ENCODE data around the gene DTX2.
"Not testable (repeated sequence)": the region's sequence is repeated elsewhere in the genome, so short reads cannot be mapped to it uniquely, and the experiment has no call there.

Gene DTX2

GRCh38 chr7:76495717-76496116 lies 34.2 kb downstream of the DTX2 start:
- not testable (repeated sequence) for DNase-seq

GRCh38 chr7:76497918-76498582 lies 36.5 kb downstream of the DTX2 start:
- not testable (repeated sequence) for DNase-seq

DNA sequence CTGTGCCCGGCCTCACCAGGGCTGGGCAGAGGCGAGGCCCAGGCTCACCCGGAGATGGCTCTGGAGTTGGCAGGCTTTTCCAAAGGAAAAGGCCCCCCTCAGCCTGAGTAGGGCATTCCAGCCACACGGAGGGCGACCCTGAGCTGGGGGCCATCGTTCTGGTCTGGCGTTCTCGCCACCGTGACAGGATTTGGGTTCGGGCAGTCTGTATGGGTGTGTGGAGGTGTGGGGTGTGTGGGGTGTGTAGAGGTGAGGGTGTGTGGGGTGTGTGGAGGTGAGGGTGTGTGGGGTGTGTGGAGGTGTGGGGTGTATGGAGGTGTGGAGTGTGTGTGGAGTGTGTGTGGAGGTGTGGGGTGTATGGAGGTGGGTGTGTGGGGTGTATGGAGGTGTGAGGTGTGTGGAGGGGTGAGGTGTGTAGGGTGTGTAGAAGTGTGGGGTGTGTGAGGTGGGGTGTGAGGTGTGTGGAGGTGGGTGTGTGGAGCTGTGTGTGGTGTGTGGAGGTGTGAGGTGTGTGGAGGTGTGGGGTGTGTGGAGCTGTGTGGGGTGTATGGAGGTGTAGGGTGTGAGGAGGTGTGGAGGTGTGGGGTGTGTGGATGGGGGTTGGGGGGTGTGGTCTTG lies 37.2 kb downstream of the DTX2 start:
- DNase-seq, result not testable (repeated sequence)

DNA sequence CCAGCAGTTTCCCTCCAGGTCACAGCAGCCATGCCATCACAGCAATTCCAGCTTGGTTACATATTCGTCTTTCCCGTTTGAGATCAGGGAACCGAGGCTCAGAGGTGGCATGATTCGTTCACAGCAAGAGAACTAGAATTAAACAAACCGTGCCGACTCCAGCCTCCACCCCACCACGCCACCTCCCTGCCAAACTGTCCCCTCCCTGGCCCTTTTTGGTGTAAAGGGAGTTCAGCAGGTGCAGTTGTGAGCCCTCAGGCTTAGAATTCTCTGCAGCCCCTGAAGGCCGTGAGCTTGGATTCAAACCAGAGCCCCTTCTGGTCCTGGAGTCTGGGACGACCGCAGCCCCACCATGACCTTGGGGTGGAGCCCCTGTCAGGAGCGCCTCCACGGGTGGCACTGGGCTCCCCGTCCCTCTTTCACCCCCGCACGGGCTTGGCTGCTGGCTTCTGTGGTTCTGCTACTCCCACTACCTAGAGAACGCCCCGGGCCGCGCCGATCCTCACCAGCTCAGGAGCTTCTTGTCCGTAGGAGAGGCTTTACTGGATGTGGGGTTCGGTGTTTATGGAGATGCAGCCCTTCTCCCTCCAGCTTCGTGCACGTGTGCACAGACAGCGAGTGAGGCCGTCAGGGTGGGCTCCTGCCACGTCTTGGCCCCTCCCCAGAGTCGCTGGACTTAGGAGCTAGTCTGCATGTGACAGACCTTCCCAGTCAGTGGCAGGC lies 37.9 kb downstream of the DTX2 start:
- DNase-seq, result not testable (repeated sequence)

- not testable (repeated sequence) for DNase-seq
Observed at GRCh38 chr7:76499924-76500241, 38.4 kb downstream of the DTX2 start.

GRCh38 chr7:76502224-76502623 lies 40.7 kb downstream of the DTX2 start:
- DNase-seq, result not testable (repeated sequence)

- not testable (repeated sequence) for DNase-seq
Observed at GRCh38 chr7:76502836-76503235, 41.3 kb downstream of the DTX2 start.

- not testable (repeated sequence) for DNase-seq
Observed at GRCh38 chr7:76503244-76503643, 41.7 kb downstream of the DTX2 start.

- not testable (repeated sequence) for DNase-seq
Observed at GRCh38 chr7:76504351-76505167, 43.0 kb downstream of the DTX2 start.

DNA sequence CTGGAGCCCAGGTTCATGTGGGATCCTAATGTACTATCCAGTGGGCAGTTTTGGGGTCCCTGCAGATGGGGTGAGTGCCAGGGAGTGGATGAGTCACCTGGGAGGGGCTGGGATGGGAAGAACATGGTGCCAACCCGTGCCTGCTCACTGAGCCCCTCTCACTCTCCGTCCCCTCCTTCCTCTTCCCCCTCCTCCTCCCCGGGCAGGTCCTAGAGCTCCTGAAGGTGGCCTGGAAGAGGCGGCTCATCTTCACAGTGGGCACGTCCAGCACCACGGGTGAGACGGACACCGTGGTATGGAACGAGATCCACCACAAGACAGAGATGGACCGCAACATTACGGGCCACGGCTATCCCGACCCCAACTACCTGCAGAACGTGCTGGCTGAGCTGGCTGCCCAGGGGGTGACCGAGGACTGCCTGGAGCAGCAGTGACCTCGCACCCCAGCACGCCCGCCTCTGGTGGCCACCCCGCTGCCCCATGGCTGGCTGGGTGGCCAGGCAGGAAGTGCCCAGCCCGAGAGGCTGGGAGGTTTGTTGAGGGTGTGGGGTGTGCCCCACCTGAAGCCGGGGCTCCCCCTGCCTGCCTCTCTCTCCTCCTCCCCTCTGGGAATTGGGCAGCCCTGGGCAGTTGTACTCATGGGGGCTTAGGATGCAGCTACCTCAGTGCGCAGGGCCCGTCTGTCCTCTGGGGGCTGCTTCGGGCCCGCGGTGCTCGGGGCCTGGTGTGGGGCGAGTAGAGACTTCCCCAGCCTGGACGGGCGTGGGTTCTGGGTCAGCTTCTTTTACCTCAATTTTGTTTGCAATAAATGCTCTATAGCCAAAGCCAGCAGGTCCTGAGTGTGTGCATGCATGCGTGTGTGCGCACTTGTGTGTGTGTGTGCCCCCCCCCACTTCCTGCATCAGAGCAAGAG lies 43.9 kb downstream of the DTX2 start:
- DNase-seq, result no peak

GRCh38 chr7:76506081-76506440 lies 44.6 kb downstream of the DTX2 start:
- no peak for DNase-seq

- not testable (repeated sequence) for DNase-seq
Observed at GRCh38 chr7:76506643-76507042, 45.1 kb downstream of the DTX2 start.

- peak; percentile 97 to 99 for DNase-seq
Observed at GRCh38 chr7:76507723-76508406, 46.4 kb downstream of the DTX2 start.

- DNase-seq, result peak in 1 of 2 donors; percentile 0
Observed at GRCh38 chr7:76509931-76510877, 48.7 kb downstream of the DTX2 start, which contains the start of gene UPK3B. Gene UPK3B, plus strand, starts transcription at chr7:76510552. Its CDS starts 101 bp downstream, at chr7:76510653.

- DNase-seq, result not testable (repeated sequence)
Observed at GRCh38 chr7:76511200-76511910, 49.8 kb downstream of the DTX2 start.

- DNase-seq, result not testable (repeated sequence)
Observed at GRCh38 chr7:76511911-76512885, 50.7 kb downstream of the DTX2 start.

- DNase-seq, result peak in 1 of 2 donors; percentile 0
Observed at GRCh38 chr7:76512941-76513816, 51.7 kb downstream of the DTX2 start.
